HEK293 (cell line): Measurements from ENCODE around the gene SLC1A2.

ENCODE experiments used
- CTCF ChIA-PET: fragments of 350-600 bp; formaldehyde crosslinking; extraction: SDS; loops from one replicate; lab custom pipeline; 2021; ENCODE audit warnings: antibody characterized with exemption; lab: Yijun Ruan, JAX
- POLR2A ChIA-PET: fragments of 300-600 bp; formaldehyde crosslinking; extraction: SDS; loops from one replicate; lab custom pipeline; 2020; ENCODE audit warnings: antibody characterized with exemption, inconsistent platforms; lab: Yijun Ruan, JAX
- H3K27ac ChIP-seq: fragments of 200-500 bp; sonication (Bioruptor generic); 2 replicates; pipeline ENCODE4 v1.5.1; 2014; ENCODE audit warnings: low read depth, low read length, control low read depth, inconsistent platforms; ENCODE audit errors: extremely low read depth
- H3K36me3 ChIP-seq, 2 experiments: fragments of 200-500 bp in 1 of 2; sonication (Bioruptor generic) in 1 of 2; 1 replicate in 1 of 2; 2 replicates in 1 of 2; pipeline ENCODE4 v1.5.1; 2014 to 2017; ENCODE audit warnings: inconsistent platforms in 2 of 2, low read length in 2 of 2; ENCODE audit not compliant: control insufficient read depth in 2 of 2, insufficient read depth in 1 of 2
- H3K4me1 ChIP-seq: fragments of 200-500 bp; sonication (Bioruptor generic); 2 replicates; pipeline ENCODE4 v1.5.1; 2014; ENCODE audit warnings: mild to moderate bottlenecking, low read length, inconsistent platforms; ENCODE audit not compliant: control insufficient read depth, insufficient read depth
- H3K4me3 ChIP-seq: 2 replicates; pipeline ENCODE4 v1.5.1; 2011; ENCODE audit warnings: low read depth, mild to moderate bottlenecking, control low read depth, low read length, moderate library complexity
- H3K9me3 ChIP-seq: fragments of 200-500 bp; sonication (Bioruptor generic); 2 replicates; pipeline ENCODE4 v1.5.1; 2014; ENCODE audit warnings: low read depth, low read length, inconsistent platforms; ENCODE audit not compliant: control insufficient read depth, insufficient read depth
- EGR2 ChIP-seq: fragments of 450-650 bp; formaldehyde crosslinking; IDR thresholded peaks from 2 replicates; pipeline ENCODE4 v1.5.1; 2016; ENCODE audit warnings: low read depth, missing biosample characterization, missing genetic modification characterization
- PRDM6 ChIP-seq: fragments of 450-650 bp; formaldehyde crosslinking; IDR thresholded peaks from 2 replicates; pipeline ENCODE4 v1.5.1; 2017; ENCODE audit warnings: missing biosample characterization, missing genetic modification characterization
- SP3 ChIP-seq: fragments of 450-650 bp; formaldehyde crosslinking; IDR thresholded peaks from 2 replicates; pipeline ENCODE4 v1.5.1; 2016; ENCODE audit warnings: missing biosample characterization, missing genetic modification characterization
- TCF7L2 ChIP-seq: IDR thresholded peaks from 2 replicates; pipeline ENCODE4 v1.6.1; 2011; ENCODE audit warnings: low read depth, mild to moderate bottlenecking, inconsistent platforms, low read length, moderate library complexity, borderline replicate concordance
- ZBTB26 ChIP-seq: fragments of 450-650 bp; formaldehyde crosslinking; optimal IDR thresholded peaks from 2 replicates; pipeline ENCODE3; 2016; ENCODE audit warnings: missing biosample characterization, mild to moderate bottlenecking, missing genetic modification characterization
- ZFP3 ChIP-seq: fragments of 450-650 bp; formaldehyde crosslinking; IDR thresholded peaks from 2 replicates; pipeline ENCODE4 v1.5.1; 2016; ENCODE audit warnings: low read depth, missing biosample characterization, missing genetic modification characterization
- ZFP37 ChIP-seq: fragments of 450-650 bp; formaldehyde crosslinking; IDR thresholded peaks from 2 replicates; pipeline ENCODE4 v1.5.1; 2016; ENCODE audit warnings: missing biosample characterization, missing genetic modification characterization
- ZNF169 ChIP-seq: fragments of 450-650 bp; formaldehyde crosslinking; IDR thresholded peaks from 2 replicates; pipeline ENCODE4 v1.5.1; 2016; ENCODE audit warnings: missing biosample characterization, missing genetic modification characterization
- ZNF280C ChIP-seq: fragments of 450-650 bp; formaldehyde crosslinking; IDR thresholded peaks from 2 replicates; pipeline ENCODE4 v1.5.1; 2016; ENCODE audit warnings: missing biosample characterization, missing genetic modification characterization
- ZNF37A ChIP-seq: fragments of 450-650 bp; IDR thresholded peaks from 2 replicates; pipeline ENCODE4 v1.5.1; 2018; ENCODE audit warnings: missing biosample characterization, missing genetic modification characterization
- ZNF514 ChIP-seq: fragments of 450-650 bp; formaldehyde crosslinking; IDR thresholded peaks from 2 replicates; pipeline ENCODE4 v1.5.1; 2016; ENCODE audit warnings: missing biosample characterization, missing genetic modification characterization
- ZNF555 ChIP-seq: fragments of 450-650 bp; formaldehyde crosslinking; conservative IDR thresholded peaks from 2 replicates; pipeline ENCODE4 v1.5.1; 2017; ENCODE audit warnings: missing biosample characterization, mild to moderate bottlenecking, missing genetic modification characterization, inconsistent platforms
- ZNF785 ChIP-seq: fragments of 450-650 bp; formaldehyde crosslinking; IDR thresholded peaks from 2 replicates; pipeline ENCODE4 v1.5.1; 2016; ENCODE audit warnings: missing biosample characterization, missing genetic modification characterization
- TF ChIP-seq, protein P1 (sequence below): fragments of 450-650 bp; formaldehyde crosslinking; IDR thresholded peaks from 2 replicates; pipeline ENCODE4 v1.5.1; 2017; ENCODE audit warnings: missing biosample characterization, missing genetic modification characterization
- TF ChIP-seq, protein P2 (sequence below): fragments of 450-650 bp; formaldehyde crosslinking; IDR thresholded peaks from 2 replicates; pipeline ENCODE4 v1.5.1; 2016; ENCODE audit warnings: missing biosample characterization, missing genetic modification characterization
- TF ChIP-seq, protein P3 (sequence below): fragments of 450-650 bp; formaldehyde crosslinking; IDR thresholded peaks from 2 replicates; pipeline ENCODE4 v1.5.1; 2016; ENCODE audit warnings: missing biosample characterization, missing genetic modification characterization, low read depth

Gene SLC1A2

DNA sequence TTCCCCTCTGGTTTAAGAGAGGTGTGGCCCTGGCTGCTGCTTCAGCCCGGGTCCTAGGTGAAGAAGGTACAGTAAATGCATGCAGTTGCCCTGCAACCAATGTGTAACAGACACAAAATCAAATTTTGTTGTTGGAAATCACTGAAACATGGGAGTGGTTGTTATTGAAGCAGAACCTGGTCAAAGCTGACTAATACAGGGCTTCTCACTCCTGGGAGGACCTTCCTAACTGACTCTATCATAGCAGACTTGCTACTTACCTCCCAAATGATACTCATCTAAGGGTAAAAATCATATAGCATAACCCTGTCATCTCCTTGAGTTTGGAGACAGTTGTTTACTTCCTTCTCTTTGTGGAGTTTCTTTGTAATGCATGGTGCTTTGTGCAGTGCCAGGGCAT lies 52.6 kb downstream of the SLC1A2 start:
- 0 out of 2 replicates have a peak, but pooled peaks cover 2% of the 10 kb centered on the region for H3K4me1 ChIP-seq
- CTCF ChIA-PET, result no interaction called here
- POLR2A ChIA-PET, result no interaction called here
- H3K27ac ChIP-seq, result no peak overlapping the region
- no peaks in the 10 kb centered on the region for H3K36me3 ChIP-seq
- no peaks in the 10 kb centered on the region for H3K9me3 ChIP-seq
- no peak overlapping the region for H3K4me3 ChIP-seq
- TF ChIP-seq PRDM6 (tag by site-specific recombination), result no peak
- TF ChIP-seq, protein P1, sequence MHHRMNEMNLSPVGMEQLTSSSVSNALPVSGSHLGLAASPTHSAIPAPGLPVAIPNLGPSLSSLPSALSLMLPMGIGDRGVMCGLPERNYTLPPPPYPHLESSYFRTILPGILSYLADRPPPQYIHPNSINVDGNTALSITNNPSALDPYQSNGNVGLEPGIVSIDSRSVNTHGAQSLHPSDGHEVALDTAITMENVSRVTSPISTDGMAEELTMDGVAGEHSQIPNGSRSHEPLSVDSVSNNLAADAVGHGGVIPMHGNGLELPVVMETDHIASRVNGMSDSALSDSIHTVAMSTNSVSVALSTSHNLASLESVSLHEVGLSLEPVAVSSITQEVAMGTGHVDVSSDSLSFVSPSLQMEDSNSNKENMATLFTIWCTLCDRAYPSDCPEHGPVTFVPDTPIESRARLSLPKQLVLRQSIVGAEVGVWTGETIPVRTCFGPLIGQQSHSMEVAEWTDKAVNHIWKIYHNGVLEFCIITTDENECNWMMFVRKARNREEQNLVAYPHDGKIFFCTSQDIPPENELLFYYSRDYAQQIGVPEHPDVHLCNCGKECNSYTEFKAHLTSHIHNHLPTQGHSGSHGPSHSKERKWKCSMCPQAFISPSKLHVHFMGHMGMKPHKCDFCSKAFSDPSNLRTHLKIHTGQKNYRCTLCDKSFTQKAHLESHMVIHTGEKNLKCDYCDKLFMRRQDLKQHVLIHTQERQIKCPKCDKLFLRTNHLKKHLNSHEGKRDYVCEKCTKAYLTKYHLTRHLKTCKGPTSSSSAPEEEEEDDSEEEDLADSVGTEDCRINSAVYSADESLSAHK, result no peak
- no peak for TF ChIP-seq ZNF555 (tag by site-specific recombination)
- TF ChIP-seq ZBTB26 (tag by site-specific recombination), result no peak
- no peak for TF ChIP-seq ZNF785 (tag by site-specific recombination)
- TF ChIP-seq, protein P2, sequence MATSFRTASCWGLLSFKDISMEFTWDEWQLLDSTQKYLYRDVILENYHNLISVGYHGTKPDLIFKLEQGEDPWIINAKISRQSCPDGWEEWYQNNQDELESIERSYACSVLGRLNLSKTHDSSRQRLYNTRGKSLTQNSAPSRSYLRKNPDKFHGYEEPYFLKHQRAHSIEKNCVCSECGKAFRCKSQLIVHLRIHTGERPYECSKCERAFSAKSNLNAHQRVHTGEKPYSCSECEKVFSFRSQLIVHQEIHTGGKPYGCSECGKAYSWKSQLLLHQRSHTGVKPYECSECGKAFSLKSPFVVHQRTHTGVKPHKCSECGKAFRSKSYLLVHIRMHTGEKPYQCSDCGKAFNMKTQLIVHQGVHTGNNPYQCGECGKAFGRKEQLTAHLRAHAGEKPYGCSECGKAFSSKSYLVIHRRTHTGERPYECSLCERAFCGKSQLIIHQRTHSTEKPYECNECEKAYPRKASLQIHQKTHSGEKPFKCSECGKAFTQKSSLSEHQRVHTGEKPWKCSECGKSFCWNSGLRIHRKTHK, result no peak
- TF ChIP-seq SP3, result no peak

DNA sequence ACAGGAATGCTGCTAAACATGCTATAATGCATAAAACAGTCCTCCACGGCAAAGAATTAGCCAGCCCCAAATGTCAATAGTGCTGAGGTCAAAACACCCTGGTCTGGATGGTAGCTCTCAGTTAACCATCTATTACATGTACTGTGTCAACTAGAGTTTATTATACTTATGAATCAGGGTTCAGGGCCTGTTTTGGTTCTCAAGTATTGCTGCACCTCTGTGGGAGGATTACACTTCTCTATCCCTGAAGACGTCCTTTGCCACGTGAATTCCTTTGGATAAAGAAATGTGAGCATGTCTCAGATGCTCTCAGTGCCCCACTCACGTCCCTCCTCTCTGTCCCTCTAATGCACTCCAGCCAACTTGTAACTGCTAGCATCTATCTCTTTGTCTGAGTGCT lies 53.4 kb downstream of the SLC1A2 start:
- no peaks in the 10 kb centered on the region for H3K36me3 ChIP-seq
- ChIA-PET POLR2A (no interaction called here), CTCF (no interaction called here)

DNA sequence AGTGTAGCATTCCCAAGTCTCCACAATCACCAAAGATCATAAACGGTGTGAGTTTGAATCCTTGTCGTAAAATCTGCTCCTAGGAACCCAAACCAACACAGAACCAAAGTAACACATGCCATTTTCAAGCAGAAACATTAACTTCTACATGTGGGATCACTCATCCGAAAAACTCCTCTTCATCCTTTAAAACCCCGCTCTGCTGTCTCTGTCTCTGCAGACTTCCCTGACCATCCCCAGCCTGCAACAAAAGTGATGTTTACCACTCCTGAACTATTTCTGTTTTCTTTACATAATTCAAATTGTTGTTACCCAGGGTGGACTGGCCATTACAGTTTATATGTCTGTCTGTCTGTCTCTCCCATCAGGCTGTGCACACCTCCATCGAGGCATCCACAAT lies 54.0 kb downstream of the SLC1A2 start:
- Histone ChIP-seq H3K9me3 (no peaks in the 10 kb centered on the region), H3K36me3 (no peaks in the 10 kb centered on the region), H3K27ac (no peak overlapping the region), H3K4me1 (0 out of 2 replicates have a peak, but pooled peaks cover 2% of the 10 kb centered on the region), H3K4me3 (no peak overlapping the region)
- ChIA-PET CTCF (no interaction called here), POLR2A (no interaction called here)
- no peak for TF ChIP-seq TCF7L2
- no peak for TF ChIP-seq ZNF37A (tag by site-specific recombination)
- TF ChIP-seq ZNF169 (tag by site-specific recombination), result no peak
- no peak for TF ChIP-seq ZNF514 (tag by site-specific recombination)
- TF ChIP-seq, protein P3, sequence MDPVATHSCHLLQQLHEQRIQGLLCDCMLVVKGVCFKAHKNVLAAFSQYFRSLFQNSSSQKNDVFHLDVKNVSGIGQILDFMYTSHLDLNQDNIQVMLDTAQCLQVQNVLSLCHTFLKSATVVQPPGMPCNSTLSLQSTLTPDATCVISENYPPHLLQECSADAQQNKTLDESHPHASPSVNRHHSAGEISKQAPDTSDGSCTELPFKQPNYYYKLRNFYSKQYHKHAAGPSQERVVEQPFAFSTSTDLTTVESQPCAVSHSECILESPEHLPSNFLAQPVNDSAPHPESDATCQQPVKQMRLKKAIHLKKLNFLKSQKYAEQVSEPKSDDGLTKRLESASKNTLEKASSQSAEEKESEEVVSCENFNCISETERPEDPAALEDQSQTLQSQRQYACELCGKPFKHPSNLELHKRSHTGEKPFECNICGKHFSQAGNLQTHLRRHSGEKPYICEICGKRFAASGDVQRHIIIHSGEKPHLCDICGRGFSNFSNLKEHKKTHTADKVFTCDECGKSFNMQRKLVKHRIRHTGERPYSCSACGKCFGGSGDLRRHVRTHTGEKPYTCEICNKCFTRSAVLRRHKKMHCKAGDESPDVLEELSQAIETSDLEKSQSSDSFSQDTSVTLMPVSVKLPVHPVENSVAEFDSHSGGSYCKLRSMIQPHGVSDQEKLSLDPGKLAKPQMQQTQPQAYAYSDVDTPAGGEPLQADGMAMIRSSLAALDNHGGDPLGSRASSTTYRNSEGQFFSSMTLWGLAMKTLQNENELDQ (tag by site-specific recombination), result no peak
- TF ChIP-seq ZFP37, result no peak
- TF ChIP-seq ZFP3 (tag by site-specific recombination), result 0 out of 2 replicates have a peak, but pooled peaks have one; percentile 62
- TF ChIP-seq EGR2, result no peak

More for the DNA sequence above, 53.4 kb downstream of the SLC1A2 start:
- Histone ChIP-seq H3K9me3 (no peaks in the 10 kb centered on the region), H3K27ac (no peak overlapping the region), H3K4me1 (0 out of 2 replicates have a peak, but pooled peaks cover 2% of the 10 kb centered on the region), H3K4me3 (no peak overlapping the region)
- no peak for TF ChIP-seq ZNF280C (tag by site-specific recombination)
